NK-92 treated with Interleukin-12 subunit alpha and Interleukin-12 subunit beta, amount 100 ng/mL, for 24 hours (cell line): ENCODE data around the gene CHCT1.
"Not testable (repeated sequence)": the region's sequence is repeated elsewhere in the genome, so short reads cannot be mapped to it uniquely, and the experiment has no call there.

Experiments
- DNase-seq: peaks from one replicate; lab custom pipeline; 2025; lab: John Stamatoyannopoulos, UW

CHCT1 gene

GRCh38 chr17:60398227-60398959 is 23.9 kb upstream of the CHCT1 start:
- no peak for DNase-seq

- DNase-seq: no peak
Measured at GRCh38 chr17:60401819-60402218, 20.5 kb upstream of the CHCT1 start.

GRCh38 chr17:60403523-60403810 is 18.8 kb upstream of the CHCT1 start:
- DNase-seq: no peak

- no peak for DNase-seq
Measured at GRCh38 chr17:60403962-60404361, 18.3 kb upstream of the CHCT1 start.

- no peak for DNase-seq
Measured at GRCh38 chr17:60406887-60407286, 15.4 kb upstream of the CHCT1 start.

GRCh38 chr17:60410001-60410400 is 12.3 kb upstream of the CHCT1 start:
- DNase-seq: no peak

GRCh38 chr17:60412701-60413100 is 9.6 kb upstream of the CHCT1 start:
- DNase-seq: no peak

- DNase-seq: no peak
Measured at GRCh38 chr17:60415146-60415545, 7.1 kb upstream of the CHCT1 start.

- DNase-seq: no peak
Measured at GRCh38 chr17:60416368-60416925, 5.8 kb upstream of the CHCT1 start.

GRCh38 chr17:60419003-60419402 is 3.3 kb upstream of the CHCT1 start:
- DNase-seq: not testable (repeated sequence)

GRCh38 chr17:60419875-60420274 is 2.4 kb upstream of the CHCT1 start:
- DNase-seq: not testable (repeated sequence)

- DNase-seq: no peak
Measured at GRCh38 chr17:60421273-60422161, 772 bp upstream of the CHCT1 start.

- no peak for DNase-seq
Measured at GRCh38 chr17:60423865-60424264, 1.6 kb downstream of the CHCT1 start.

GRCh38 chr17:60425626-60426025 is 3.3 kb downstream of the CHCT1 start:
- no peak for DNase-seq

GRCh38 chr17:60426596-60426995 is 4.3 kb downstream of the CHCT1 start:
- DNase-seq: no peak

- DNase-seq: not testable (repeated sequence)
Measured at GRCh38 chr17:60428491-60428890, 6.2 kb downstream of the CHCT1 start.

- DNase-seq: not testable (repeated sequence)
Measured at GRCh38 chr17:60430561-60430960, 8.3 kb downstream of the CHCT1 start.

GRCh38 chr17:60433021-60433997 is 11.0 kb downstream of the CHCT1 start:
- not testable (repeated sequence) for DNase-seq

- peak; percentile 13 for DNase-seq
Measured at GRCh38 chr17:60435244-60436167, 13.2 kb downstream of the CHCT1 start.

GRCh38 chr17:60436676-60437075 is 14.4 kb downstream of the CHCT1 start:
- DNase-seq: no peak

GRCh38 chr17:60439501-60439900 is 17.2 kb downstream of the CHCT1 start:
- DNase-seq: no peak
